ENCODE measurements around the gene MTA1.

Gene MTA1

DNA sequence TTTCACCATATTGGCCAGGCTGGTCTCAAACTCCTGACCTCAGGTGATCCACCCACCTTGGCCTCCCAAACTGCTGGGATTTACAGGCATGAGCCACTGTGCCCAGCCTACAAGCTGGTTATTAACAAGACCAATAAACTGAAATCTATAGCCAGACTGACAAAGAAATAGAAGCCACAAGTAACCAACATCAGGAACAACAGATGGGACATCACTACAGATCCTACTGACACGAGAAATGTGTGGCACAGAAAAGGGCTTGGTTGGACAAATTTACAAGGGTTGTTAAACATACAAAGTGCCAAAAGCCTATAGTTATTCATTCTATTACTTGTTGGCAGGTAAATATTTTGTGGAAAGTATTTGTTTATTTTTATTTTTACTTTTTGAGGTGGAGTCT, 11.6 kb downstream of the MTA1 start:
- Histone ChIP-seq H3K27me3 (ENCODE audit: insufficient read depth, low read length) (no peaks in the 10 kb centered on the region), H3K9me3 (ENCODE audit: low read length) (peaks cover 26% of the 10 kb centered on the region), H3K4me3 (ENCODE audit: low read depth, low read length, poor library complexity, severe bottlenecking) (no peak overlapping the region), H3K4me1 (ENCODE audit: insufficient read depth, low read length, severe bottlenecking) (no peaks in the 10 kb centered on the region), H3K27ac (ENCODE audit: low read depth, low read length, poor library complexity, severe bottlenecking) (no peak overlapping the region), H3K9ac (ENCODE audit: low read length) (no peak overlapping the region), H3F3A (ENCODE audit: insufficient read depth, low read length) (no peaks in the 10 kb centered on the region), H2AFZ (ENCODE audit: low read length) (no peak overlapping the region), H3K36me3 (ENCODE audit: insufficient read depth, low read length) (peaks cover 86% of the 10 kb centered on the region), H3K9me2 (ENCODE audit: low read depth, low read length) (no peaks in the 10 kb centered on the region), H3K79me2 (ENCODE audit: insufficient read depth, low read length) (peaks cover 86% of the 10 kb centered on the region), H4K20me1 (ENCODE audit: insufficient read depth, low read length) (no peaks in the 10 kb centered on the region), H3K4me2 (ENCODE audit: low read length) (no peak overlapping the region)
- TF ChIP-seq, protein P1, sequence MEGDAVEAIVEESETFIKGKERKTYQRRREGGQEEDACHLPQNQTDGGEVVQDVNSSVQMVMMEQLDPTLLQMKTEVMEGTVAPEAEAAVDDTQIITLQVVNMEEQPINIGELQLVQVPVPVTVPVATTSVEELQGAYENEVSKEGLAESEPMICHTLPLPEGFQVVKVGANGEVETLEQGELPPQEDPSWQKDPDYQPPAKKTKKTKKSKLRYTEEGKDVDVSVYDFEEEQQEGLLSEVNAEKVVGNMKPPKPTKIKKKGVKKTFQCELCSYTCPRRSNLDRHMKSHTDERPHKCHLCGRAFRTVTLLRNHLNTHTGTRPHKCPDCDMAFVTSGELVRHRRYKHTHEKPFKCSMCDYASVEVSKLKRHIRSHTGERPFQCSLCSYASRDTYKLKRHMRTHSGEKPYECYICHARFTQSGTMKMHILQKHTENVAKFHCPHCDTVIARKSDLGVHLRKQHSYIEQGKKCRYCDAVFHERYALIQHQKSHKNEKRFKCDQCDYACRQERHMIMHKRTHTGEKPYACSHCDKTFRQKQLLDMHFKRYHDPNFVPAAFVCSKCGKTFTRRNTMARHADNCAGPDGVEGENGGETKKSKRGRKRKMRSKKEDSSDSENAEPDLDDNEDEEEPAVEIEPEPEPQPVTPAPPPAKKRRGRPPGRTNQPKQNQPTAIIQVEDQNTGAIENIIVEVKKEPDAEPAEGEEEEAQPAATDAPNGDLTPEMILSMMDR (IDR thresholded peaks at IDR 0.05; ENCODE audit: low read length): no peak
- TF ChIP-seq EZH2 (IDR thresholded peaks at IDR 0.05; ENCODE audit: borderline replicate concordance, low read length): no peak

DNA sequence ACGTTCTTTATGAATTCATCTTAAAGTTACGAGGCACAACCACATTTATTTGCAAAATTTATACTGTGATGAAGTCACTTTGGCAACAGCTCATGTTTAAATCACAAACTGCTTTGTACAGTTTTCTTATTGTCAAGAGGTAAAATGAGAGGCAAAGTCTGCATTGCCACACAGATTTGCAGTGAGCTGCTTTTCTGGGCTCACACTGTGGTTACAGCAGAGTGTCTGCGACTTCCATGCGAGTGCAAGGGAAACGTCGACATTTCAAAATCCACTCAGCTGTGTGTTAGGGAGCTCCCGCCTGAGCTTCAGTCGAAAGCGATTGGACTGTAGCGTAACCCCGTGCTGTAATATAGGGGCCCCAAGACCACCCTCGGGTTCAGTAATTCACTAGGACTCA, 13.0 kb downstream of the MTA1 start:
- Histone ChIP-seq H4K20me1 (ENCODE audit: insufficient read depth, low read length) (no peaks in the 10 kb centered on the region), H3K79me2 (ENCODE audit: insufficient read depth, low read length) (peaks cover 87% of the 10 kb centered on the region)

DNA sequence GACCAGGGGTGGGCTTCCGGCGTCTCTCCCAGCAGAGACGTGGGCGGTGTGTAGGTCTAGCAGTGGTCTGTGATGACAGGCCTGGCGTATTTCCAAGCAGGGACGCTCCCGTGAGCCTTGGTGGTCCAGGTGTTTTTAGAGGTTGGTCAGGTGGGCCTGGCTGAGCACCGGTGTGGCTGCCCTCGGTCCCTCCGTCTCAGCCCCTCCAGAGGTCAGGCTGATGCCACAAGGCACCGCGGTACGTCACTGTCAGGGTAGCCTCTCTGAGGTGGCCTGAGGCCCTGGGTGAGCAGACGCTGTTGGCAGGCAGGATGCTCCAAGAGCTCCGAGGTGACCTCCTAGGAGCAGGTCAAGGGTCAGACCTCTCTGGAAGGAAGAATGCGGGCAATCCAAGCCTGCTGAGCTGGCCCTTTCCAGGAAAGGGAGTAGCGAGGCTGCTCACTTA, 13.6 kb downstream of the MTA1 start:
- Histone ChIP-seq H3K4me2 (ENCODE audit: low read length) (no peak overlapping the region), H3K9me2 (ENCODE audit: low read depth, low read length) (no peaks in the 10 kb centered on the region), H3K9me3 (ENCODE audit: low read length) (peaks cover 29% of the 10 kb centered on the region), H4K20me1 (ENCODE audit: insufficient read depth, low read length) (no peaks in the 10 kb centered on the region), H3K9ac (ENCODE audit: low read length) (no peak overlapping the region), H3K79me2 (ENCODE audit: insufficient read depth, low read length) (peaks cover 87% of the 10 kb centered on the region), H3K27ac (ENCODE audit: low read depth, low read length, poor library complexity, severe bottlenecking) (no peak overlapping the region), H2AFZ (ENCODE audit: low read length) (no peak overlapping the region), H3K4me1 (ENCODE audit: insufficient read depth, low read length, severe bottlenecking) (no peaks in the 10 kb centered on the region), H3F3A (ENCODE audit: insufficient read depth, low read length) (peaks cover 6% of the 10 kb centered on the region; the same call in 1 of the 2 replicates), H3K4me3 (ENCODE audit: low read depth, low read length, poor library complexity, severe bottlenecking) (no peak overlapping the region), H3K36me3 (ENCODE audit: insufficient read depth, low read length) (peaks cover 75% of the 10 kb centered on the region), H3K27me3 (ENCODE audit: insufficient read depth, low read length) (no peaks in the 10 kb centered on the region)
- no peak for TF ChIP-seq EZH2 (IDR thresholded peaks at IDR 0.05; ENCODE audit: borderline replicate concordance, low read length)
- TF ChIP-seq, protein P1 (IDR thresholded peaks at IDR 0.05; ENCODE audit: low read length): no peak

More for the DNA sequence above, 13.0 kb downstream of the MTA1 start:
- no peak overlapping the region for H3K27ac ChIP-seq (ENCODE audit: low read depth, low read length, poor library complexity, severe bottlenecking)
- H3K4me2 ChIP-seq (ENCODE audit: low read length): no peak overlapping the region
- TF ChIP-seq EZH2 (IDR thresholded peaks at IDR 0.05; ENCODE audit: borderline replicate concordance, low read length): no peak
- TF ChIP-seq, protein P1 (IDR thresholded peaks at IDR 0.05; ENCODE audit: low read length): no peak
- H3K4me1 ChIP-seq (ENCODE audit: insufficient read depth, low read length, severe bottlenecking): no peaks in the 10 kb centered on the region
- no peak overlapping the region for H3K9ac ChIP-seq (ENCODE audit: low read length)
- H3F3A ChIP-seq (ENCODE audit: insufficient read depth, low read length): peaks cover 6% of the 10 kb centered on the region; the same call in 1 of the 2 replicates
- no peaks in the 10 kb centered on the region for H3K9me2 ChIP-seq (ENCODE audit: low read depth, low read length)
- peaks cover 29% of the 10 kb centered on the region for H3K9me3 ChIP-seq (ENCODE audit: low read length)
- H3K36me3 ChIP-seq (ENCODE audit: insufficient read depth, low read length): peaks cover 78% of the 10 kb centered on the region
- H2AFZ ChIP-seq (ENCODE audit: low read length): no peak overlapping the region
- H3K27me3 ChIP-seq (ENCODE audit: insufficient read depth, low read length): no peaks in the 10 kb centered on the region
- no peak overlapping the region for H3K4me3 ChIP-seq (ENCODE audit: low read depth, low read length, poor library complexity, severe bottlenecking)
